ENCODE measurements around the gene FILIP1. TPM values are rescaled to one million over a fixed set of nuclear protein-coding genes. Genes with fewer than 3 reads are reported as not detected.

FILIP1 gene
- total RNA-seq, 4 donors from 2014 or later, result 36.0 to 57.6 (median 48.0) TPM

DNA sequence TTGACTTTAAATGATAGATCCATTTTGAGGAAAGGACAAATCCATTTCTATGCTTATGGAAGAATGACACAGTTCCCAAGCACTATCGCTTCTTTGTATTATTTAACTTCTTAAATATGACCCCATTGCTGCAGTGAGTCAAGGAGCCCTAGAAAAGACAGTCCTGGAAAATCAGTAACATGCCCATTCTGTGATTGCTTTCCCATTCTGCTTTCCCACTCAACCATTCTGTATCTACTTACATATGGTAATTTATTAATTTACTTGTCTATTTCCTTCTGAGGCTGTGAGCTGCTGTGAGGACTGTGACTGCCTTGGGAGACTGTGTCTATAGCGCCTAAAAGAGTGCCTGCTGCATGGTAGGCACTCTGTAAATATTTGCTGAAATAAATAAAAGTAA is 123.6 kb downstream of the FILIP1 start:
- peaks cover 0 to 4% of the 10 kb centered on the region in 2 donors for H3K36me3 ChIP-seq
- TF ChIP-seq, protein P1, sequence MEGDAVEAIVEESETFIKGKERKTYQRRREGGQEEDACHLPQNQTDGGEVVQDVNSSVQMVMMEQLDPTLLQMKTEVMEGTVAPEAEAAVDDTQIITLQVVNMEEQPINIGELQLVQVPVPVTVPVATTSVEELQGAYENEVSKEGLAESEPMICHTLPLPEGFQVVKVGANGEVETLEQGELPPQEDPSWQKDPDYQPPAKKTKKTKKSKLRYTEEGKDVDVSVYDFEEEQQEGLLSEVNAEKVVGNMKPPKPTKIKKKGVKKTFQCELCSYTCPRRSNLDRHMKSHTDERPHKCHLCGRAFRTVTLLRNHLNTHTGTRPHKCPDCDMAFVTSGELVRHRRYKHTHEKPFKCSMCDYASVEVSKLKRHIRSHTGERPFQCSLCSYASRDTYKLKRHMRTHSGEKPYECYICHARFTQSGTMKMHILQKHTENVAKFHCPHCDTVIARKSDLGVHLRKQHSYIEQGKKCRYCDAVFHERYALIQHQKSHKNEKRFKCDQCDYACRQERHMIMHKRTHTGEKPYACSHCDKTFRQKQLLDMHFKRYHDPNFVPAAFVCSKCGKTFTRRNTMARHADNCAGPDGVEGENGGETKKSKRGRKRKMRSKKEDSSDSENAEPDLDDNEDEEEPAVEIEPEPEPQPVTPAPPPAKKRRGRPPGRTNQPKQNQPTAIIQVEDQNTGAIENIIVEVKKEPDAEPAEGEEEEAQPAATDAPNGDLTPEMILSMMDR (IDR thresholded peaks at IDR 0.05), result no peak
- H3K27me3 ChIP-seq, result no peaks in the 10 kb centered on the region
- H3K9me3 ChIP-seq, result peaks cover 0 to 6% (median 0%) of the 10 kb centered on the region in 3 donors
- ATAC-seq, result no peak
- H3K27ac ChIP-seq, result peak overlapping the region; percentile 32 to 72 (median 66)
- 85 to 97% methylated on average over 2 of the region's 2 CpGs for WGBS, 2 donors (ENCODE audit: low coverage in 1 of 2)
- H3K4me1 ChIP-seq, result peaks cover 9 to 44% (median 10%) of the 10 kb centered on the region in 3 donors
- H3K4me3 ChIP-seq, result no peak overlapping the region

GRCh38 chr6:75368864-75369402 is 124.7 kb downstream of the FILIP1 start:
- H3K27me3 ChIP-seq, result no peaks in the 10 kb centered on the region
- peaks cover 0 to 4% of the 10 kb centered on the region in 2 donors for H3K36me3 ChIP-seq
- 75% methylated on average over 2 of the region's 3 CpGs for WGBS, 2 donors (ENCODE audit: low coverage in 1 of 2)
- TF ChIP-seq POLR2A (IDR thresholded peaks at IDR 0.05) (no peak), POLR2AphosphoS5 (IDR thresholded peaks at IDR 0.05) (peak; percentile 31)
- peaks cover 0 to 6% (median 0%) of the 10 kb centered on the region in 3 donors for H3K9me3 ChIP-seq
- no peak overlapping the region for H3K4me3 ChIP-seq
- H3K27ac ChIP-seq, result peak overlapping the region; percentile 40 to 72 (median 66)
- H3K4me1 ChIP-seq, result peaks cover 9 to 44% (median 10%) of the 10 kb centered on the region in 3 donors
- peak; percentile 78 for ATAC-seq

- Histone ChIP-seq H3K4me1 (peaks cover 9 to 44% (median 10%) of the 10 kb centered on the region in 3 donors), H3K9me3 (peaks cover 0 to 5% (median 0%) of the 10 kb centered on the region in 3 donors), H3K27ac (peak overlapping the region; percentile 16 to 72 (median 66)), H3K36me3 (peaks cover 0 to 4% of the 10 kb centered on the region in 2 donors), H3K4me3 (no peak overlapping the region), H3K27me3 (no peaks in the 10 kb centered on the region)
- TF ChIP-seq, protein P1 (IDR thresholded peaks at IDR 0.05), result peak; percentile 35 to 72 (median 53)
- no peak for TF ChIP-seq EP300 (IDR thresholded peaks at IDR 0.05)
- ATAC-seq, result peak; percentile 59
- WGBS, 2 donors (ENCODE audit: low coverage in 1 of 2), result 49 to 53% methylated on average over 6 of the region's 6 CpGs
Measured at GRCh38 chr6:75368151-75368779, 125.3 kb downstream of the FILIP1 start.

DNA sequence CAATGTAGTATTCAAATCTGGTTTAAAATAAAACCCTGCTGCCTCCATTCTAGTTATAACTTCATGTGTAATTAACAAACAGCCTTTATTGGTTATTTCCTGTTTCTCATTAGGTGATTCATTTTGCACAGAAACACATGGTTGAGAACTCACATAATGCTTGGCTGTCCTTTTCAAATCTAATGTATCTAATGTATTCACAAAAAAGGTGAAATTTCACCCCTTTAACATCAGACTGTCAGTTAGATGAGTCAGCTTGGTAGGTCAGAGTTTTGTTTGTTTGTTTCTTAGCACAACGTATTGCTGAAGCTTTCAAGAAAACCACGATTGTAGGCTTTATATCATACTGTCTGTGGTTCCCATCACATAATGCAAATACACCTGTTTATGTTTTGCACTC is 130.3 kb downstream of the FILIP1 start:
- TF ChIP-seq EP300 (IDR thresholded peaks at IDR 0.05) (no peak), POLR2A (IDR thresholded peaks at IDR 0.05) (no peak), POLR2AphosphoS5 (IDR thresholded peaks at IDR 0.05) (no peak)
- TF ChIP-seq, protein P1 (IDR thresholded peaks at IDR 0.05), result no peak
- H3K27me3 ChIP-seq, result no peaks in the 10 kb centered on the region
- no peaks in the 10 kb centered on the region for H3K9me3 ChIP-seq
- peaks cover 0 to 26% (median 0%) of the 10 kb centered on the region in 3 donors for H3K4me1 ChIP-seq
- no peak for ATAC-seq
- no peak overlapping the region for H3K27ac ChIP-seq
- WGBS, 2 donors (ENCODE audit: low coverage in 1 of 2), result 63 to 65% methylated on average over 2 of the region's 2 CpGs
- H3K36me3 ChIP-seq, result peaks cover 0 to 39% of the 10 kb centered on the region in 2 donors
- H3K4me3 ChIP-seq, result no peak overlapping the region

DNA sequence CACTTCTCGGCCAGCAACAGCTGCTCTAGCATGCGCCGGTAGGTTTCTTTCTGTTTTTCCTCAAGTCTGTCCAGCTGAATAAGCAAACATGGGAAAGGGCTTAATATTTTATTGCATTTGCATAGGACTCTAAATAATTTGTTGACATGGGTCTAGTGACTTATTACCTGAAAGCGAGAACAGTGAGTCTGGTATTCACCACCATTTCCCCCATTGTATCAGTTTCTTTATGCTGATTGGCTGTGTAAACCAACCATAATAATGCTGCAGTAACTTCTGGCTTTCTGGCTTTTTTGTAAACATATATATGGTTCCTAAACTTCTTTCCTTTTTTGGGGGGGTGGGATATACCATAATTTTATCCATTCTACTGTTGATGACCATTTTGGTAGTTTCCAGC is 140.0 kb downstream of the FILIP1 start:
- no peak for TF ChIP-seq EP300 (IDR thresholded peaks at IDR 0.05)
- TF ChIP-seq, protein P1 (IDR thresholded peaks at IDR 0.05), result no peak
- TF ChIP-seq POLR2AphosphoS5 (IDR thresholded peaks at IDR 0.05), result no peak
- TF ChIP-seq POLR2A (IDR thresholded peaks at IDR 0.05), result no peak
- Histone ChIP-seq H3K36me3 (peaks cover 0 to 22% of the 10 kb centered on the region in 2 donors), H3K27ac (no peak overlapping the region), H3K9me3 (no peaks in the 10 kb centered on the region), H3K27me3 (no peaks in the 10 kb centered on the region), H3K4me3 (no peak overlapping the region), H3K4me1 (peaks cover 3 to 20% (median 6%) of the 10 kb centered on the region in 3 donors)
- no peak for ATAC-seq
- WGBS, 2 donors (ENCODE audit: low coverage in 1 of 2), result 91 to 100% methylated on average over 4 of the region's 4 CpGs
